ENCODE measurements around the gene TMEM107.

TMEM107 gene

GRCh38 chr17:8145811-8146210, 30.4 kb downstream of the TMEM107 start:
- ChIA-PET POLR2A (no interaction called here), CTCF (no interaction called here)
- no peak for DNase-seq (ENCODE audit: low read depth, low spot score)
- no peak for TF ChIP-seq CTCF (IDR thresholded peaks at IDR 0.05; ENCODE audit: insufficient read depth, low read length, missing control alignments)
- no peak overlapping the region for H3K4me3 ChIP-seq (ENCODE audit: low read depth, low read length)

GRCh38 chr17:8144401-8145231, 31.6 kb downstream of the TMEM107 start:
- CTCF ChIA-PET = interaction anchor here (1.1 kb wide), 1 partner anchor 16 kb away, joined by 3 read pairs; no protein-coding TSS in a partner anchor
- POLR2A ChIA-PET = interaction anchor here (0.5 kb wide), 1 partner anchor 1953 kb away, joined by 3 read pairs; no protein-coding TSS in a partner anchor
- no peak overlapping the region for H3K4me3 ChIP-seq (ENCODE audit: low read depth, low read length)
- TF ChIP-seq CTCF (IDR thresholded peaks at IDR 0.05; ENCODE audit: insufficient read depth, low read length, missing control alignments) = no peak
- DNase-seq (ENCODE audit: low read depth, low spot score) = no peak

- ChIA-PET POLR2A (no interaction called here), CTCF (interaction anchor here (1.1 kb wide), 2 partner anchors 15 to 17 kb away, joined by 3 to 5 read pairs; no protein-coding TSS in a partner anchor)
- TF ChIP-seq CTCF (IDR thresholded peaks at IDR 0.05; ENCODE audit: insufficient read depth, low read length, missing control alignments) = no peak
- H3K4me3 ChIP-seq (ENCODE audit: low read depth, low read length) = no peak overlapping the region
- DNase-seq (ENCODE audit: low read depth, low spot score) = no peak
Measured at GRCh38 chr17:8143581-8144400, 32.4 kb downstream of the TMEM107 start.

GRCh38 chr17:8142887-8143580, 33.1 kb downstream of the TMEM107 start:
- H3K4me3 ChIP-seq (ENCODE audit: low read depth, low read length) = no peak overlapping the region
- ChIA-PET POLR2A (no interaction called here), CTCF (interaction anchor here (1.1 kb wide), 2 partner anchors 16 to 18 kb away, joined by 3 to 5 read pairs; no protein-coding TSS in a partner anchor)
- TF ChIP-seq CTCF (IDR thresholded peaks at IDR 0.05; ENCODE audit: insufficient read depth, low read length, missing control alignments) = no peak
- no peak for DNase-seq (ENCODE audit: low read depth, low spot score)

GRCh38 chr17:8142158-8142886, 33.9 kb downstream of the TMEM107 start:
- ChIA-PET POLR2A (interaction anchor here (3.1 kb wide), 1 partner anchor 8 kb away, joined by 9 read pairs; no protein-coding TSS in a partner anchor), CTCF (interaction anchor here (5.0 kb wide), 1 partner anchor 8 kb away, joined by 38 read pairs; the partner anchor contains the start of gene PER1)
- DNase-seq (ENCODE audit: low read depth, low spot score) = no peak
- TF ChIP-seq CTCF (IDR thresholded peaks at IDR 0.05; ENCODE audit: insufficient read depth, low read length, missing control alignments) = no peak
- no peak overlapping the region for H3K4me3 ChIP-seq (ENCODE audit: low read depth, low read length)
